ENCODE measurements around the gene ATP8B4. TPM values are rescaled to one million over a fixed set of nuclear protein-coding genes. Genes with fewer than 3 reads are reported as not detected.

ATP8B4 gene
- polyA plus RNA-seq, 1 of the 3 experiments (the other 2 are of a cell fraction) = 0.03 TPM

- Histone ChIP-seq H3K9ac (no peak overlapping the region), H3K4me2 (no peak overlapping the region), H3K4me3 (ENCODE audit: low read depth in 2 of 2, low read length in 1 of 2) (no peak overlapping the region), H3K9me2 (no peaks in the 10 kb centered on the region), H3K9me3 (no peaks in the 10 kb centered on the region), H3F3A (replicated peaks; ENCODE audit: insufficient read depth) (no peaks in the 10 kb centered on the region), H3K36me3 (replicated peaks in 1 of 2; ENCODE audit: control insufficient read depth in 1 of 2, insufficient read depth in 2 of 2, low read length in 1 of 2) (no peaks in the 10 kb centered on the region), H3K27me3 (ENCODE audit: insufficient read depth) (no peaks in the 10 kb centered on the region; the same call in 1 of the 2 replicates), H4K20me1 (ENCODE audit: insufficient read depth) (no peaks in the 10 kb centered on the region), H2AFZ (ENCODE audit: low read depth) (no peak overlapping the region), H3K4me1 (ENCODE audit: control insufficient read depth in 1 of 2, insufficient read depth in 2 of 2, low read depth in 1 of 2, low read length in 1 of 2) (no peaks in the 10 kb centered on the region; a peak in 1 of 4 replicates), H3K79me2 (ENCODE audit: insufficient read depth) (no peaks in the 10 kb centered on the region), H3K27ac (ENCODE audit: low read depth in 2 of 2, low read length in 1 of 2) (no peak overlapping the region)
- DNase-seq = no peak
- no peak for TF ChIP-seq RAD21 (IDR thresholded peaks at IDR 0.05; ENCODE audit: low read length)
- TF ChIP-seq RFX5 (IDR thresholded peaks at IDR 0.05; ENCODE audit: low read length) = no peak
- no peak for TF ChIP-seq TAF1 (IDR thresholded peaks at IDR 0.05; ENCODE audit: borderline replicate concordance, low read depth, low read length)
- TF ChIP-seq SMC3 (IDR thresholded peaks at IDR 0.05; ENCODE audit: low read depth, low read length) = no peak
- TF ChIP-seq TEAD4 (IDR thresholded peaks at IDR 0.05; ENCODE audit: borderline replicate concordance, insufficient read depth) = no peak
- no peak for TF ChIP-seq ZBTB33 (IDR thresholded peaks at IDR 0.05; ENCODE audit: borderline replicate concordance, low read depth)
- TF ChIP-seq NRF1 (IDR thresholded peaks at IDR 0.05; ENCODE audit: low read depth, low read length) = no peak
- TF ChIP-seq EP300 (IDR thresholded peaks at IDR 0.05; ENCODE audit: borderline replicate concordance in 1 of 2, low read depth in 1 of 2, low read length in 1 of 2) = no peak
- TF ChIP-seq FOXM1 (IDR thresholded peaks at IDR 0.05; ENCODE audit: low read depth) = no peak
- TF ChIP-seq PBX3 (IDR thresholded peaks at IDR 0.05) = no peak
- TF ChIP-seq YY1 (IDR thresholded peaks at IDR 0.05; ENCODE audit: low read depth) = no peak
- TF ChIP-seq FOSL2 (IDR thresholded peaks at IDR 0.05; ENCODE audit: borderline replicate concordance, low read depth) = no peak
- TF ChIP-seq REST (IDR thresholded peaks at IDR 0.05; ENCODE audit: low read depth, low read length) = no peak
- TF ChIP-seq, protein P1, sequence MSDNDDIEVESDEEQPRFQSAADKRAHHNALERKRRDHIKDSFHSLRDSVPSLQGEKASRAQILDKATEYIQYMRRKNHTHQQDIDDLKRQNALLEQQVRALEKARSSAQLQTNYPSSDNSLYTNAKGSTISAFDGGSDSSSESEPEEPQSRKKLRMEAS (IDR thresholded peaks at IDR 0.05; ENCODE audit: low read depth) = no peak
- TF ChIP-seq FOXJ3 (CRISPR knock-in tag; IDR thresholded peaks at IDR 0.05) = no peak
- no peak for TF ChIP-seq GABPA (IDR thresholded peaks at IDR 0.05; ENCODE audit: low read depth)
- POLR2A ChIA-PET = no interaction called here
- CTCF ChIA-PET = interaction anchor here (1.0 kb wide), 1 partner anchor 430 kb away, joined by 3 read pairs; no protein-coding TSS in a partner anchor
- 76% methylated on average over 2 of the region's 2 CpGs for WGBS (ENCODE audit: low lambda C conversion rate)
Observed at GRCh38 chr15:49898575-49899283, 220.3 kb downstream of the ATP8B4 start.

Data from SK-N-SH (cell line).